Gastrocnemius medialis (tissue), 4 donors: ENCODE measurements around the gene PAQR8.

ENCODE experiments used
- CTCF ChIP-seq, 5 experiments: fragments of 450-650 bp in 3 of 5; fragments of 200-600 bp in 2 of 5; sonication (generic) in 2 of 5; IDR thresholded peaks in 4 of 5; conservative IDR thresholded peaks in 1 of 5; 1 replicate in 4 of 5; 2 replicates in 1 of 5; pipeline ENCODE4 v1.5.1; 2016 to 2019; ENCODE audit warnings: antibody characterized with exemption in 5 of 5, mild to moderate bottlenecking in 3 of 5, moderate library complexity in 3 of 5
- POLR2A ChIP-seq, 2 donors: fragments of 450-650 bp; IDR thresholded peaks; one replicate each; pipeline ENCODE4 v1.6.1; 2017; ENCODE audit warnings: antibody characterized with exemption in 2 of 2, mild to moderate bottlenecking in 2 of 2, moderate library complexity in 2 of 2

- TF ChIP-seq POLR2A (IDR thresholded peaks at IDR 0.05) (no peak), CTCF (IDR thresholded peaks at IDR 0.05 in 4 of 5, conservative IDR thresholded peaks at IDR 0.05 in 1 of 5) (no peak)
Observed at GRCh38 chr6:52371656-52372191, 9.8 kb downstream of the PAQR8 start.
